ENCODE measurements around the gene AFF1. TPM values are rescaled to one million over a fixed set of nuclear protein-coding genes. Genes with fewer than 3 reads are reported as not detected.

AFF1 gene
- total RNA-seq, 4 donors from 2014 or later, result 26.7 to 200 (median 92.5) TPM

GRCh38 chr4:86967798-86968197 is 33.0 kb downstream of the AFF1 start:
- intact Hi-C loops (cut with DNase I; ENCODE audit: low total_unique reads), result no loop called here
- no peak for TF ChIP-seq POLR2A (IDR thresholded peaks at IDR 0.05)
- TF ChIP-seq CTCF (IDR thresholded peaks at IDR 0.05), result no peak
- H3K4me3 ChIP-seq, result no peak overlapping the region
- no peaks in the 10 kb centered on the region for H3K9me3 ChIP-seq
- no peaks in the 10 kb centered on the region for H3K4me1 ChIP-seq
- no peaks in the 10 kb centered on the region for H3K27me3 ChIP-seq
- no peaks in the 10 kb centered on the region for H3K36me3 ChIP-seq
- H3K27ac ChIP-seq, result no peak overlapping the region
- no peak for DNase-seq

- Histone ChIP-seq H3K9me3 (no peaks in the 10 kb centered on the region), H3K27me3 (no peaks in the 10 kb centered on the region), H3K4me1 (no peaks in the 10 kb centered on the region), H3K36me3 (no peaks in the 10 kb centered on the region), H3K27ac (no peak overlapping the region), H3K4me3 (no peak overlapping the region)
- intact Hi-C loops (cut with DNase I; ENCODE audit: low total_unique reads), result no loop called here
- no peak for TF ChIP-seq CTCF (IDR thresholded peaks at IDR 0.05)
- TF ChIP-seq POLR2A (IDR thresholded peaks at IDR 0.05), result no peak
- no peak for DNase-seq
Observed at GRCh38 chr4:86968547-86968946, 33.7 kb downstream of the AFF1 start.

- DNase-seq, result no peak
- TF ChIP-seq POLR2A (IDR thresholded peaks at IDR 0.05), result no peak
- intact Hi-C loops (cut with DNase I; ENCODE audit: low total_unique reads), result no loop called here
- peak overlapping the region in 1 of 2 donors; percentile 17 for H3K27ac ChIP-seq
- no peaks in the 10 kb centered on the region for H3K4me1 ChIP-seq
- no peaks in the 10 kb centered on the region for H3K27me3 ChIP-seq
- no peaks in the 10 kb centered on the region for H3K9me3 ChIP-seq
- no peaks in the 10 kb centered on the region for H3K36me3 ChIP-seq
- no peak overlapping the region for H3K4me3 ChIP-seq
Observed at GRCh38 chr4:86970447-86971354, 35.9 kb downstream of the AFF1 start.

GRCh38 chr4:86971355-86971683 is 36.5 kb downstream of the AFF1 start:
- TF ChIP-seq CTCF (IDR thresholded peaks at IDR 0.05), result no peak
- no peak for TF ChIP-seq POLR2A (IDR thresholded peaks at IDR 0.05)
- intact Hi-C loops (cut with DNase I; ENCODE audit: low total_unique reads), result no loop called here
- Histone ChIP-seq H3K4me1 (no peaks in the 10 kb centered on the region), H3K36me3 (no peaks in the 10 kb centered on the region), H3K4me3 (no peak overlapping the region), H3K27ac (no peak overlapping the region), H3K27me3 (no peaks in the 10 kb centered on the region), H3K9me3 (no peaks in the 10 kb centered on the region)
- DNase-seq, result no peak

GRCh38 chr4:86972997-86973396 is 38.2 kb downstream of the AFF1 start:
- no peaks in the 10 kb centered on the region for H3K27me3 ChIP-seq
- intact Hi-C loops (cut with DNase I; ENCODE audit: low total_unique reads), result no loop called here
- TF ChIP-seq CTCF (IDR thresholded peaks at IDR 0.05) (no peak), POLR2A (IDR thresholded peaks at IDR 0.05) (no peak)
- DNase-seq, result no peak
- no peaks in the 10 kb centered on the region for H3K4me1 ChIP-seq
- H3K4me3 ChIP-seq, result no peak overlapping the region
- H3K9me3 ChIP-seq, result no peaks in the 10 kb centered on the region
- no peak overlapping the region for H3K27ac ChIP-seq
- no peaks in the 10 kb centered on the region for H3K36me3 ChIP-seq

Measured in uterus (tissue), 4 donors.